ENCODE measurements around the gene TINAGL1. TPM values are rescaled to one million over a fixed set of nuclear protein-coding genes. Genes with fewer than 3 reads are reported as not detected.

Gene TINAGL1
- polyA plus RNA-seq, 3 donors: 45.5 to 51.5 (median 47.4) TPM

DNA sequence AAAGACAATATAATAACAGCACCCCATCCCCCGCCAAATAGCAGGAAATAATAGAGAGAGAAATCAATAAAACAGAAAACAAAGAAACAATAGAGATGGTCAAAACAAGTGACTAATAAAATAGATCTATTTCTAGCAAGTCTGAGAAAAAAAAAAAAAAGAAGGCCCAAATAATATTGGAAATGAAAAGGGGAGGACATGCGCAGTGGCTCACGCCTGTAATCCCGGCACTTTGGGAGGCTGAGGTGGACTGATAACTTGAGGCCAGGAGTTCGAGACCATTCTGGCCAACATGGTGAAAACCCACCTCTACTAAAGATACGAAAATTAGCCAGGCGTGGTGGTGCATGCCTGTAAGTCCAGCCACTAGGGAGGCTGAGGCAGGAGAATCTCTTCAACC lies 22.7 kb downstream of the TINAGL1 start:
- no peak for DNase-seq

DNA sequence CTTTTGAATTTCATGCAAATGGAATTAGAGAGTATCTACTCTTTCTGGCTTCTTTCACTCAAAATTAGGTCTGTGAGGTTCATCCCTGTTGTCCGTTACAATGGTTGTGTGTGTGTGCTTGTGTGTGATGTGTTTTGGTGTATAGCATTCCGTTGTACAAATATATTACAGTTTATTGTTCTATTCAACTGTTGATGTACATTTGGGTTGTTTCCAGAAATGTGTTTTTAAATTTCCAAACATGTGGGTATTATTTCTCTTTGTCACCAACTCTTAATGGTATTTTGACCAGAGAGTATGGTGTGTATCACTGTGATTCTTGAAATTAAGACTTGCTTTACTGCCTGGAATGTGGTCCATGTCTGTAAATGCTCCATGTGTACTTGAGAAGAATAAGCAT lies 24.3 kb downstream of the TINAGL1 start:
- DNase-seq: no peak

- DNase-seq: no peak
Observed at GRCh38 chr1:31602081-31602480, 25.8 kb downstream of the TINAGL1 start.

- no peak for DNase-seq
Observed at GRCh38 chr1:31605908-31606427, 29.7 kb downstream of the TINAGL1 start.

- DNase-seq: no peak
Observed at GRCh38 chr1:31607360-31607759, 31.0 kb downstream of the TINAGL1 start.

GRCh38 chr1:31609514-31610118 lies 33.3 kb downstream of the TINAGL1 start:
- peak; percentile 58 for DNase-seq

- no peak for DNase-seq
Observed at GRCh38 chr1:31614414-31615005, 38.2 kb downstream of the TINAGL1 start.

GRCh38 chr1:31615414-31615813 lies 39.1 kb downstream of the TINAGL1 start:
- DNase-seq: no peak

- no peak for DNase-seq
Observed at GRCh38 chr1:31615939-31616338, 39.6 kb downstream of the TINAGL1 start.

GRCh38 chr1:31617218-31617915 lies 41.1 kb downstream of the TINAGL1 start, which contains the start of gene HCRTR1:
Gene HCRTR1 (plus strand): TSS chr1:31617689. CDS start chr1:31619193, 1,504 bp downstream.
- DNase-seq: no peak

DNA sequence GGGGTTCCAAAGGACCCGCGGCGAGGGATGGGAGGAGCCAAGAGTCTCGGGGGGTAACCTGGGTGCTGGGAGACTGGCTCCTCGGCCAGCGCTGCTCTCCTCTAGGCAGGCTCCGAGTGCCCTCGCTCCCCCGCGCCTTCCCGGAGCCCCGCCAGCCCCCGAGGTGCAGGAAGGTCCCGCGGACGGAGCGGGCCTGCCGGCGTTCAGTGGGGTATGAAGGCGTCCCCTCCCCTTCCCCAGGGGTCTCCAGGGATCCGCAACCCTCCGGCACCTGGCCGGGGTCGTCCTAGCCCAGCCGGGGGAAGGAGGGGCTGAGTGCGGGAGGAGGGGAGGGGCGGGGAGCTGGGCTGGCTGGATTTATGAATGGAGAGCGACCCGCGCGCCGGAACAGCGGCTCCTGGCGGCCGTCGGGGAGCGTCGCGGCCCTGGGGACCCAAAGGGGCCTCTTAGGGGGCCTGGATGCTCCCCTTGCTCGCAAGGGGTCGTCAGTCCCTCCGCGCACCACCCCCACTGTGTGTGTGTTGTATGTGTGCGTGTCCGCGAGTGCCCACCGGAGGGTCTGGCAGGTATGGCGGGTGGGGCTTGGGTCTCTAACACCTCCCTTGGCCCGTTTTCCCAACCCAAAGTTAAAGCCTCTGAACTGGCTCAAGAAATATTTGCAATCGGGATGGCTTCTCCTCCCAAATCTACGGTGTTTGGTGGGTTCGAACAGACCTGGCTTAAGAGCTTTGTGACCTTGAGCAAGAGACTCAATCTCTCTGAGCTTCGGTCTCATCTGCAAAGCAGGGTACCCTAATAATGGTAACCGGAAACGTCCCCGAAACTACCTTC lies 41.8 kb downstream of the TINAGL1 start:
- DNase-seq: peak; percentile 53

- no peak for DNase-seq
Observed at GRCh38 chr1:31618916-31619846, 42.9 kb downstream of the TINAGL1 start.

GRCh38 chr1:31620631-31621497 lies 44.5 kb downstream of the TINAGL1 start:
- no peak for DNase-seq

GRCh38 chr1:31621498-31621820 lies 45.1 kb downstream of the TINAGL1 start:
- no peak for DNase-seq

DNA sequence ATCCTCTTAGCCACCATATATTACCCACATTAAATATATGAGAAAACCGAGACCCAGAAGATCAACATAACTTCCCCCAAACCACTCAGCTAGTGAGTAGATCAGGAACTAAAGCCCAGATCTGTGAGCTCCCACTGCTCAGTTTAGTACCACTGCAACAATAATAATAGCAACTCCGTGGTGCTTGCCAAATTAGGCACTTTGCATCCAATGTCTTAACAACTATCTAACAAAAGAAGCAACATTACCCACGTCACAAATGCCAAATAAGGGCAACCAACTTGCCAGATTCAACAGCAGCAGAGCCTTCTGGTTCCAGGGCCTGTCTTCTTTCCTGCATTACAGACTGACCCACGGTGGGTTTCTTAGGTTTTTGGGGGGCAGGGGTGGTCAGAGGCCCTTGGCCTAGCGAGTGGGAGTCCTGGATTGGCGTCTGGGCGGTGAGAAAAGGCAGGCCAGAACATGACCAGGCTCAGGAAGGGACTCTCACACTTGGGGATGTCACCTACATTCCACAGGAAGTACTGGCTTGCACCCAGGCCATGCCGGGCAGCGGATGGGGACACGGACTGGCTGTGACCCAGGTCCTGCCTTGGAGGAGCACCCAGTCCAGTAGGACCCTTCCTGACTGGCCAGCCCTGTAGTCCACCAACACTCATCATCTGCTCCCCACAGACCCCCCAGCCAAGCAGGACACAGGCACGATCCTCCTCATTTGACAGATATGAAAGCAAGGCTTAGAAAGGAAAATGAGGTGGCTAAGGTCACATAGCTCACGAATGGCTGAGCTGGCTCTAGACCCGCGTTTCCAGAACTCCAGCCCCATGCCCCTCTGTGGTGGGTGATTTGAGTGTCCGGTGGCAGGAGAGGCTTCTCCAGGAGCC lies 45.8 kb downstream of the TINAGL1 start:
- DNase-seq: no peak

GRCh38 chr1:31623365-31623764 lies 47.0 kb downstream of the TINAGL1 start:
- no peak for DNase-seq

GRCh38 chr1:31624309-31624708 lies 48.0 kb downstream of the TINAGL1 start:
- DNase-seq: no peak

DNA sequence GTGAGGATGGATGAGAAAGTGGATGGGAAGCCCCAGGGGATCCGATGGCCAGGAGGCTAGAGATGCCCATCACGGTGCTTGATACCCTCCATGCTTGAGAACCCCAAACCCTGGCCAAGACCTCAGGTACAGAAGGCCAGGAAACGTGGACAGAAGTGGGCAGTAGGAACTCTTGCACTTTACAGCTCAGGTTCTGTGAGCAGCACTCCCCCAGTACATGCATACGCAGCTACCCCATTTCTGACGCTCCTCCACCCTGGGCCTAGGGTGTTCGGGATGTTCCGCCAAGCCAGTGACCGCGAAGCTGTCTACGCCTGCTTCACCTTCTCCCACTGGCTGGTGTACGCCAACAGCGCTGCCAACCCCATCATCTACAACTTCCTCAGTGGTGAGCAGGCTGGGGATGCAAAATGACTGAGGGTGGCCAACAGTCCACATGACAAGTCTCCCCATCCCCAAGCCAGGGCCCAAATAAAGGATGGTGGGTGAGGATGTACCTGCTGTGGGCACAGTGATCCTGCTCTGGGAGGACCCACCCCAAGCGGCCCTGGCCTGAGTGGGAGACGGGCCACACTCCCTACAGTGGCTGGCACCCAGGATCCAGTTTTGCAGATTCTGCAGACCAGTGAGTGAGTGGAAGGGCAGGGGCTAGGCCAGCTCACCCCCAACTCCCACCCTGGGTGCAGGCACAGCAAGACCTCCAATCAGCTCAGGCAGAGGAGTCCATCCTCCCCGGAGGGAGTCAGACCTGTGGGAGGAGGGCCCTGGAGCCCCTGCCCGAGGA lies 48.6 kb downstream of the TINAGL1 start:
- no peak for DNase-seq

Data from renal pelvis (tissue), 4 donors.